Upper lobe of left lung (tissue), 6 donors: ENCODE measurements around the gene COX4I2. TPM values are rescaled to one million over a fixed set of nuclear protein-coding genes. Genes with fewer than 3 reads are reported as not detected.

Source experiments
- ATAC-seq, 2 donors: fragments of 200-7000 bp; cut with Tn5 transposase; one replicate each; pipeline ENCODE4 v1.9.1; 2022; ENCODE audit warnings: mild to moderate bottlenecking in 2 of 2, moderate library complexity in 2 of 2; ENCODE audit not compliant: low FRiP score in 2 of 2
- DNase-seq, 2 donors: peaks; one replicate each; pipeline ENCODE4 v3.0.0-alpha.2; 2019 to 2020
- H3K27ac ChIP-seq, 4 donors: fragments of 200-600 bp; sonication (generic); one replicate each; pipeline ENCODE4 v1.5.1; 2016 to 2019
- H3K27me3 ChIP-seq, 4 donors: fragments of 200-600 bp; sonication (generic); one replicate each; pipeline ENCODE4 v1.5.1; 2017 to 2019
- H3K36me3 ChIP-seq, 4 donors: fragments of 200-600 bp; sonication (generic); one replicate each; pipeline ENCODE4 v1.5.1; 2016 to 2019
- H3K4me1 ChIP-seq, 4 donors: fragments of 200-600 bp; sonication (generic); one replicate each; pipeline ENCODE4 v1.5.1; 2018 to 2019
- H3K4me3 ChIP-seq, 4 donors: fragments of 200-600 bp; sonication (generic); one replicate each; pipeline ENCODE4 v1.5.1; 2017 to 2019; ENCODE audit warnings: mild to moderate bottlenecking in 2 of 4, moderate library complexity in 1 of 4
- H3K9me3 ChIP-seq, 4 donors: fragments of 200-600 bp; sonication (generic); one replicate each; pipeline ENCODE4 v1.5.1; 2018 to 2019
- CTCF ChIP-seq, 6 experiments: fragments of 450-650 bp in 4 of 6; fragments of 200-600 bp in 2 of 6; sonication (generic) in 2 of 6; IDR thresholded peaks; one replicate each; pipeline ENCODE4 v1.5.1; 2016 to 2019; ENCODE audit warnings: antibody characterized with exemption in 6 of 6
- EP300 ChIP-seq, 4 donors: sonication (generic); formaldehyde crosslinking; IDR thresholded peaks; one replicate each; pipeline ENCODE4 v1.5.1; 2017; ENCODE audit warnings: antibody characterized with exemption in 4 of 4, control low read depth in 2 of 4
- POLR2A ChIP-seq, 4 donors: fragments of 450-650 bp; IDR thresholded peaks; one replicate each; pipeline ENCODE4 v1.5.1; 2016 to 2017; ENCODE audit warnings: antibody characterized with exemption in 4 of 4, mild to moderate bottlenecking in 2 of 4
- POLR2AphosphoS5 ChIP-seq, 2 donors: sonication (generic); formaldehyde crosslinking; IDR thresholded peaks; one replicate each; pipeline ENCODE4 v1.5.1; 2017; ENCODE audit warnings: antibody characterized with exemption in 2 of 2
- WGBS, 2 donors: methylation state at CpG; one replicate each; pipeline ENCODE4 v1.1.5; 2017 to 2018; 5-methylcytosine and 5-hydroxymethylcytosine counted together
- total RNA-seq, 6 donors: library from RNA; depleted of rRNA in 4 of 6; stranded (reverse); fragments of >200 nt in 4 of 6; gene quantifications; one replicate each; pipeline versions ENCODE4 v1.1.0 to v1.2.1, GENCODE V29; 2016 to 2021
- donor health status: DM: no; HTN: no; CAD: no; lungs with moderate emphysema.
- donor health status: DM: no; HTN: yes; CAD: no; lungs with severe emphysema.

The COX4I2 gene
- total RNA-seq, 6 donors from 2014 or later, result 1.9 to 24.3 (median 13.5) TPM

GRCh38 chr20:31678389-31679356, 41.0 kb downstream of the COX4I2 start:
- 69 to 78% methylated on average over 5 to 9 of the region's 9 CpGs for WGBS, 2 donors
- Histone ChIP-seq H3K27me3 (no peaks in the 10 kb centered on the region), H3K4me1 (peaks cover 81 to 98% (median 92%) of the 10 kb centered on the region in 4 donors), H3K27ac (peak overlapping the region; percentile 42 to 90 (median 68)), H3K9me3 (no peaks in the 10 kb centered on the region), H3K4me3 (no peak overlapping the region), H3K36me3 (peaks cover 0 to 53% (median 12%) of the 10 kb centered on the region in 4 donors)
- ATAC-seq (no peak), DNase-seq (no peak)
- TF ChIP-seq POLR2AphosphoS5 (IDR thresholded peaks at IDR 0.05), result no peak
- no peak for TF ChIP-seq POLR2A (IDR thresholded peaks at IDR 0.05)
- TF ChIP-seq EP300 (IDR thresholded peaks at IDR 0.05), result no peak
- TF ChIP-seq CTCF (IDR thresholded peaks at IDR 0.05), result no peak

- DNase-seq (no peak), ATAC-seq (no peak)
- Histone ChIP-seq H3K36me3 (peaks cover 0 to 59% (median 15%) of the 10 kb centered on the region in 4 donors), H3K27ac (peak overlapping the region in 3 of 4 donors; percentile 47 to 90 (median 89)), H3K9me3 (no peaks in the 10 kb centered on the region), H3K4me3 (no peak overlapping the region), H3K27me3 (no peaks in the 10 kb centered on the region), H3K4me1 (peaks cover 71 to 92% (median 88%) of the 10 kb centered on the region in 4 donors)
- 82 to 84% methylated on average over 9 of the region's 9 CpGs for WGBS, 2 donors
- TF ChIP-seq CTCF (IDR thresholded peaks at IDR 0.05) (no peak), POLR2AphosphoS5 (IDR thresholded peaks at IDR 0.05) (no peak), EP300 (IDR thresholded peaks at IDR 0.05) (no peak), POLR2A (IDR thresholded peaks at IDR 0.05) (no peak)
These were observed 41.9 kb downstream of the COX4I2 start for GRCh38 chr20:31679357-31680285.

- peaks cover 64 to 88% (median 87%) of the 10 kb centered on the region in 4 donors for H3K4me1 ChIP-seq
- ATAC-seq (no peak), DNase-seq (no peak)
- H3K27ac ChIP-seq, result peak overlapping the region in 3 of 4 donors; percentile 17 to 90 (median 89)
- TF ChIP-seq POLR2AphosphoS5 (IDR thresholded peaks at IDR 0.05) (no peak), CTCF (IDR thresholded peaks at IDR 0.05) (no peak), EP300 (IDR thresholded peaks at IDR 0.05) (no peak), POLR2A (IDR thresholded peaks at IDR 0.05) (no peak)
- peaks cover 0 to 64% (median 15%) of the 10 kb centered on the region in 4 donors for H3K36me3 ChIP-seq
- H3K9me3 ChIP-seq, result no peaks in the 10 kb centered on the region
- H3K4me3 ChIP-seq, result no peak overlapping the region
- H3K27me3 ChIP-seq, result no peaks in the 10 kb centered on the region
- 75 to 77% methylated on average over 7 of the region's 7 CpGs for WGBS, 2 donors
These were observed 42.8 kb downstream of the COX4I2 start for GRCh38 chr20:31680286-31681127.

GRCh38 chr20:31681128-31681727, 43.5 kb downstream of the COX4I2 start:
- TF ChIP-seq POLR2AphosphoS5 (IDR thresholded peaks at IDR 0.05) (no peak), POLR2A (IDR thresholded peaks at IDR 0.05) (no peak), CTCF (IDR thresholded peaks at IDR 0.05) (no peak), EP300 (IDR thresholded peaks at IDR 0.05) (no peak)
- Histone ChIP-seq H3K27me3 (no peaks in the 10 kb centered on the region), H3K9me3 (no peaks in the 10 kb centered on the region), H3K36me3 (peaks cover 0 to 66% (median 17%) of the 10 kb centered on the region in 4 donors), H3K27ac (peak overlapping the region in 2 of 4 donors; percentile 89 to 90), H3K4me1 (peaks cover 64 to 87% (median 83%) of the 10 kb centered on the region in 4 donors), H3K4me3 (no peak overlapping the region)
- DNase-seq, result no peak
- WGBS, 2 donors, result 87 to 90% methylated on average over 7 of the region's 7 CpGs
- ATAC-seq, result no peak
